ENCODE results near the gene IL17RB.

GRCh38 chr3:53883008-53883407 lies 36.6 kb downstream of the IL17RB start:
- TF ChIP-seq CTCF (IDR thresholded peaks at IDR 0.05): no peak
- TF ChIP-seq POLR2A (IDR thresholded peaks at IDR 0.05): no peak
